ENCODE data around the gene ADISSP. TPM values are rescaled to one million over a fixed set of nuclear protein-coding genes. Genes with fewer than 3 reads are reported as not detected.
A peak's percentile ranks its signal among the peaks of the same experiment; 100 is the strongest.

The ADISSP gene
- total RNA-seq, 1 donor from 2014 or later, result 38.6 TPM

- DNase-seq (ENCODE audit: low read depth, low spot score), result peak; percentile 67
These were observed 13.8 kb upstream of the ADISSP start, which contains the start of gene SPEF1 for GRCh38 chr20:3781153-3781910. Gene SPEF1, minus strand, starts transcription at chr20:3781448. Its CDS starts 161 bp downstream, at chr20:3781287.

GRCh38 chr20:3778976-3779375 lies 11.4 kb upstream of the ADISSP start:
- no peak for DNase-seq (ENCODE audit: low read depth, low spot score)

- no peak for DNase-seq (ENCODE audit: low read depth, low spot score)
These were observed 10.4 kb upstream of the ADISSP start for GRCh38 chr20:3777716-3778629.

- no peak for DNase-seq (ENCODE audit: low read depth, low spot score)
These were observed 9.8 kb upstream of the ADISSP start for GRCh38 chr20:3777381-3777715.

- DNase-seq (ENCODE audit: low read depth, low spot score), result no peak
These were observed 8.0 kb upstream of the ADISSP start for GRCh38 chr20:3775457-3776108.

GRCh38 chr20:3771552-3772058 lies 4.1 kb upstream of the ADISSP start:
- DNase-seq (ENCODE audit: low read depth, low spot score), result no peak

- no peak for DNase-seq (ENCODE audit: low read depth, low spot score)
These were observed 983 bp upstream of the ADISSP start for GRCh38 chr20:3768342-3769130.

- DNase-seq (ENCODE audit: low read depth, low spot score), result no peak
These were observed 485 bp downstream of the ADISSP start for GRCh38 chr20:3767110-3767426.

- DNase-seq (ENCODE audit: low read depth, low spot score), result no peak
These were observed 987 bp downstream of the ADISSP start for GRCh38 chr20:3766422-3767109.

- DNase-seq (ENCODE audit: low read depth, low spot score), result no peak
These were observed 2.2 kb downstream of the ADISSP start for GRCh38 chr20:3765171-3765882.

- DNase-seq (ENCODE audit: low read depth, low spot score), result no peak
These were observed 2.9 kb downstream of the ADISSP start for GRCh38 chr20:3764659-3765058.

- DNase-seq (ENCODE audit: low read depth, low spot score), result no peak
These were observed 3.6 kb downstream of the ADISSP start for GRCh38 chr20:3763671-3764601.

GRCh38 chr20:3760655-3761348 lies 6.8 kb downstream of the ADISSP start:
- no peak for DNase-seq (ENCODE audit: low read depth, low spot score)

- no peak for DNase-seq (ENCODE audit: low read depth, low spot score)
These were observed 7.7 kb downstream of the ADISSP start for GRCh38 chr20:3759884-3760283.

- DNase-seq (ENCODE audit: low read depth, low spot score), result no peak
These were observed 8.2 kb downstream of the ADISSP start for GRCh38 chr20:3759316-3759823.

GRCh38 chr20:3758566-3758965 lies 9.0 kb downstream of the ADISSP start:
- no peak for DNase-seq (ENCODE audit: low read depth, low spot score)

GRCh38 chr20:3757268-3757667 lies 10.3 kb downstream of the ADISSP start:
- DNase-seq (ENCODE audit: low read depth, low spot score), result no peak

Data from pulmonary artery endothelial cell (primary cell).